ENCODE measurements around the gene SEPTIN6.
"Not testable (repeated sequence)": the region's sequence is repeated elsewhere in the genome, so short reads cannot be mapped to it uniquely, and the experiment has no call there.

The SEPTIN6 gene

GRCh38 chrX:119676949-119677653, 15.9 kb downstream of the SEPTIN6 start:
- no peak overlapping the region for H3K4me3 ChIP-seq (ENCODE audit: low read depth, low read length)
- ChIA-PET CTCF (no interaction called here), POLR2A (no interaction called here)
- no peak for TF ChIP-seq CTCF (IDR thresholded peaks at IDR 0.05; ENCODE audit: insufficient read depth, low read length, missing control alignments)
- no peak for DNase-seq (ENCODE audit: low read depth, low spot score)

GRCh38 chrX:119673336-119673735, 19.6 kb downstream of the SEPTIN6 start:
- DNase-seq (ENCODE audit: low read depth, low spot score), result no peak
- no peak overlapping the region for H3K4me3 ChIP-seq (ENCODE audit: low read depth, low read length)
- ChIA-PET CTCF (interaction anchor here (1.1 kb wide), 1 partner anchor 22 kb away, joined by 3 read pairs; no protein-coding TSS in a partner anchor), POLR2A (no interaction called here)
- TF ChIP-seq CTCF (IDR thresholded peaks at IDR 0.05; ENCODE audit: insufficient read depth, low read length, missing control alignments), result no peak

GRCh38 chrX:119672426-119672825, 20.5 kb downstream of the SEPTIN6 start:
- no peak overlapping the region for H3K4me3 ChIP-seq (ENCODE audit: low read depth, low read length)
- TF ChIP-seq CTCF (IDR thresholded peaks at IDR 0.05; ENCODE audit: insufficient read depth, low read length, missing control alignments), result no peak
- no peak for DNase-seq (ENCODE audit: low read depth, low spot score)
- ChIA-PET CTCF (interaction anchor here (1.1 kb wide), 1 partner anchor 23 kb away, joined by 3 read pairs; no protein-coding TSS in a partner anchor), POLR2A (no interaction called here)

GRCh38 chrX:119669424-119670037, 23.4 kb downstream of the SEPTIN6 start:
- no peak for TF ChIP-seq CTCF (IDR thresholded peaks at IDR 0.05; ENCODE audit: insufficient read depth, low read length, missing control alignments)
- ChIA-PET CTCF (no interaction called here), POLR2A (no interaction called here)
- H3K4me3 ChIP-seq (ENCODE audit: low read depth, low read length), result no peak overlapping the region
- DNase-seq (ENCODE audit: low read depth, low spot score), result no peak

- ChIA-PET CTCF (interaction anchor here (0.7 kb wide), 1 partner anchor 8 kb away, joined by 3 read pairs; no protein-coding TSS in a partner anchor), POLR2A (no interaction called here)
- no peak overlapping the region for H3K4me3 ChIP-seq (ENCODE audit: low read depth, low read length)
- no peak for DNase-seq (ENCODE audit: low read depth, low spot score)
- no peak for TF ChIP-seq CTCF (IDR thresholded peaks at IDR 0.05; ENCODE audit: insufficient read depth, low read length, missing control alignments)
These were observed 25.7 kb downstream of the SEPTIN6 start for GRCh38 chrX:119667111-119667878.

GRCh38 chrX:119664877-119665276, 28.1 kb downstream of the SEPTIN6 start:
- POLR2A ChIA-PET; DNase-seq (ENCODE audit: low read depth, low spot score); CTCF ChIA-PET; H3K4me3 ChIP-seq (ENCODE audit: low read depth, low read length): not testable (repeated sequence)

Measured in AG04449 (cell line).